Testis (tissue), 3 donors: ENCODE data around the gene SMO. TPM values are rescaled to one million over a fixed set of nuclear protein-coding genes. Genes with fewer than 3 reads are reported as not detected.

Experiments used
- DNase-seq: peaks from one replicate; pipeline ENCODE4 v3.0.0-alpha.2; 2019
- H3K27ac ChIP-seq, 2 donors: fragments of 200-600 bp; sonication (generic); one replicate each; pipeline ENCODE4 v1.5.1; 2019
- H3K27me3 ChIP-seq: fragments of 200-600 bp; sonication (generic); one replicate; pipeline ENCODE4 v1.5.1; 2019
- H3K36me3 ChIP-seq: fragments of 200-600 bp; sonication (generic); one replicate; pipeline ENCODE4 v1.5.1; 2017; ENCODE audit warnings: low read depth; ENCODE audit errors: missing control alignments
- H3K4me1 ChIP-seq: fragments of 200-600 bp; sonication (generic); one replicate; pipeline ENCODE4 v1.5.1; 2019
- H3K4me3 ChIP-seq, 2 donors: fragments of 200-600 bp; sonication (generic); one replicate each; pipeline ENCODE4 v1.5.1; 2017 to 2019
- H3K9me3 ChIP-seq: fragments of 200-600 bp; sonication (generic); one replicate; pipeline ENCODE4 v1.5.1; 2017
- POLR2A ChIP-seq: fragments of 450-650 bp; IDR thresholded peaks from one replicate; pipeline ENCODE4 v1.6.1; 2017; ENCODE audit warnings: antibody characterized with exemption, mild to moderate bottlenecking, moderate library complexity
- WGBS, 2 donors: methylation state at CpG; one replicate each; pipeline ENCODE4 v1.1.5; 2018; 5-methylcytosine and 5-hydroxymethylcytosine counted together
- intact Hi-C: fragments of 100-400 bp; cut with DNase I; formaldehyde crosslinking; loops from one replicate; pipeline ENCODE4 v1.15.1; 2023; ENCODE audit warnings: low total_unique reads
- polyA plus RNA-seq: library from polyadenylated mRNA; stranded (reverse); fragments of 350-450 nt; fragmentation: Illumina TruSeq; extraction: RNeasy Lipid Tissue Mini Kit (QIAGEN cat#74804); gene quantifications from one replicate; pipeline ENCODE4 v1.2.3, GENCODE V29; 2014; ENCODE audit warnings: low read depth, low replicate concordance; ENCODE audit not compliant: insufficient read depth
- total RNA-seq, 2 donors: library from RNA; depleted of rRNA; stranded (reverse); fragments of >200 nt; gene quantifications; one replicate each; pipeline ENCODE4 v1.2.3, GENCODE V29; 2016
- TF ChIP-seq, protein P1 (sequence below), 3 experiments: fragments of 450-650 bp in 2 of 3; fragments of 200-600 bp in 1 of 3; sonication (generic) in 1 of 3; IDR thresholded peaks; one replicate each; pipeline ENCODE4 v1.5.1; 2016 to 2019; ENCODE audit warnings: antibody characterized with exemption in 3 of 3, mild to moderate bottlenecking in 2 of 3, moderate library complexity in 1 of 3

Gene SMO
- total and polyA plus RNA-seq, 3 donors from 2014 or later, result 11.9 to 22.8 (median 17.7) TPM

- H3K9me3 ChIP-seq, result no peaks in the 10 kb centered on the region
- TF ChIP-seq, protein P1, sequence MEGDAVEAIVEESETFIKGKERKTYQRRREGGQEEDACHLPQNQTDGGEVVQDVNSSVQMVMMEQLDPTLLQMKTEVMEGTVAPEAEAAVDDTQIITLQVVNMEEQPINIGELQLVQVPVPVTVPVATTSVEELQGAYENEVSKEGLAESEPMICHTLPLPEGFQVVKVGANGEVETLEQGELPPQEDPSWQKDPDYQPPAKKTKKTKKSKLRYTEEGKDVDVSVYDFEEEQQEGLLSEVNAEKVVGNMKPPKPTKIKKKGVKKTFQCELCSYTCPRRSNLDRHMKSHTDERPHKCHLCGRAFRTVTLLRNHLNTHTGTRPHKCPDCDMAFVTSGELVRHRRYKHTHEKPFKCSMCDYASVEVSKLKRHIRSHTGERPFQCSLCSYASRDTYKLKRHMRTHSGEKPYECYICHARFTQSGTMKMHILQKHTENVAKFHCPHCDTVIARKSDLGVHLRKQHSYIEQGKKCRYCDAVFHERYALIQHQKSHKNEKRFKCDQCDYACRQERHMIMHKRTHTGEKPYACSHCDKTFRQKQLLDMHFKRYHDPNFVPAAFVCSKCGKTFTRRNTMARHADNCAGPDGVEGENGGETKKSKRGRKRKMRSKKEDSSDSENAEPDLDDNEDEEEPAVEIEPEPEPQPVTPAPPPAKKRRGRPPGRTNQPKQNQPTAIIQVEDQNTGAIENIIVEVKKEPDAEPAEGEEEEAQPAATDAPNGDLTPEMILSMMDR (IDR thresholded peaks at IDR 0.05), result no peak
- no peak for TF ChIP-seq POLR2A
- H3K4me1 ChIP-seq, result no peaks in the 10 kb centered on the region
- 17 to 28% methylated on average over 13 of the region's 13 CpGs for WGBS, 2 donors
- intact Hi-C loops, result no loop called here
- peak overlapping the region; percentile 69 to 73 for H3K4me3 ChIP-seq
- H3K27me3 ChIP-seq, result no peaks in the 10 kb centered on the region
- H3K36me3 ChIP-seq, result no peaks in the 10 kb centered on the region
- DNase-seq, result no peak
- peak overlapping the region in 1 of 2 donors; percentile 77 for H3K27ac ChIP-seq
Measured at GRCh38 chr7:129189661-129190310, 1.4 kb downstream of the SMO start.

GRCh38 chr7:129191272-129191671, 2.8 kb downstream of the SMO start:
- TF ChIP-seq, protein P1 (IDR thresholded peaks at IDR 0.05), result no peak
- no peak for TF ChIP-seq POLR2A
- Histone ChIP-seq H3K4me1 (no peaks in the 10 kb centered on the region), H3K27ac (no peak overlapping the region), H3K36me3 (no peaks in the 10 kb centered on the region), H3K4me3 (no peak overlapping the region), H3K27me3 (no peaks in the 10 kb centered on the region), H3K9me3 (no peaks in the 10 kb centered on the region)
- WGBS, 2 donors, result 83% methylated on average over 3 of the region's 3 CpGs
- DNase-seq, result no peak
- intact Hi-C loops, result no loop called here

GRCh38 chr7:129193892-129194291, 5.5 kb downstream of the SMO start:
- no peak for DNase-seq
- H3K27ac ChIP-seq, result no peak overlapping the region
- no peak overlapping the region for H3K4me3 ChIP-seq
- no peaks in the 10 kb centered on the region for H3K27me3 ChIP-seq
- H3K4me1 ChIP-seq, result no peaks in the 10 kb centered on the region
- no peak for TF ChIP-seq POLR2A
- TF ChIP-seq, protein P1 (IDR thresholded peaks at IDR 0.05), result no peak
- no peaks in the 10 kb centered on the region for H3K36me3 ChIP-seq
- WGBS, 2 donors, result 94 to 96% methylated on average over 3 of the region's 3 CpGs
- intact Hi-C loops, result no loop called here
- H3K9me3 ChIP-seq, result no peaks in the 10 kb centered on the region

- Histone ChIP-seq H3K9me3 (no peaks in the 10 kb centered on the region), H3K4me1 (no peaks in the 10 kb centered on the region), H3K27ac (no peak overlapping the region), H3K36me3 (no peaks in the 10 kb centered on the region), H3K27me3 (no peaks in the 10 kb centered on the region), H3K4me3 (no peak overlapping the region)
- DNase-seq, result no peak
- no peak for TF ChIP-seq POLR2A
- TF ChIP-seq, protein P1 (IDR thresholded peaks at IDR 0.05), result no peak
- intact Hi-C loops, result no loop called here
- 78 to 81% methylated on average over 4 of the region's 4 CpGs for WGBS, 2 donors
Measured at GRCh38 chr7:129197771-129198170, 9.3 kb downstream of the SMO start.

DNA sequence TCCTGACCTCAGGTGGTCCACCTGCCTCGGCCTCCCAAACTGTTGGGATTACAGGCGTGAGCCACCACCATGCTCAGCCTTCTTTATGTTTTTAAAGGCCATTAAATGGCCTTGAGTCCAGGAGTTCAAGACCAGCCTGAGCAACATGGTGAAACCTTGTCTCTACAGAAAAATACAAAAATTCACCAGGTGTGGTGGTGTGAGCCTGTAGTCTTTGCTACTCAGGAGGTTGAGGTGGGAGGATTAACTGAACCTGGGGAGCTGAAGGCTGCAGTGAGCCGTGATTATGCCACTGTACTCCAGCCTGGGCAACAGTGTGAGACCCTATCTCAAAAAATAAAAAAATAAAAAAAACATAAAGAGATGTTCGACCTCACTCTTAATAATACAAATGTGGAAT, 11.0 kb downstream of the SMO start:
- no peaks in the 10 kb centered on the region for H3K27me3 ChIP-seq
- H3K27ac ChIP-seq, result no peak overlapping the region
- no peaks in the 10 kb centered on the region for H3K9me3 ChIP-seq
- no peaks in the 10 kb centered on the region for H3K4me1 ChIP-seq
- H3K36me3 ChIP-seq, result no peaks in the 10 kb centered on the region
- no peak overlapping the region for H3K4me3 ChIP-seq
- WGBS, 2 donors, result 91 to 98% methylated on average over 4 of the region's 4 CpGs
- no peak for DNase-seq
- intact Hi-C loops, result no loop called here
- no peak for TF ChIP-seq POLR2A
- TF ChIP-seq, protein P1 (IDR thresholded peaks at IDR 0.05), result no peak
